GM12878 (cell line): ENCODE measurements around the gene SPDYE3.

Experiments
- ATF3 ChIP-seq: IDR thresholded peaks from 2 replicates; pipeline ENCODE4 v1.6.1; 2011; ENCODE audit warnings: low read depth, mild to moderate bottlenecking, low read length, moderate library complexity, borderline replicate concordance; ENCODE audit errors: extremely low read depth
- BCLAF1 ChIP-seq: fragments of 450-650 bp; IDR thresholded peaks from 2 replicates; pipeline ENCODE4 v1.6.1; 2017; ENCODE audit warnings: antibody characterized with exemption, mild to moderate bottlenecking, moderate library complexity
- CBFB ChIP-seq: IDR thresholded peaks from 2 replicates; pipeline ENCODE4 v1.6.1; 2016; ENCODE audit warnings: antibody characterized with exemption, low read depth
- CHD4 ChIP-seq: fragments of 200-600 bp; sonication (generic); IDR thresholded peaks from 2 replicates; pipeline ENCODE4 v1.6.1; 2016; ENCODE audit warnings: mild to moderate bottlenecking
- CTCF ChIP-seq, 3 experiments: IDR thresholded peaks in 2 of 3; conservative IDR thresholded peaks in 1 of 3; 2 replicates each; pipeline ENCODE4 v1.5.1; 2011; ENCODE audit warnings: low read depth in 3 of 3, low read length in 3 of 3, mild to moderate bottlenecking in 3 of 3, control low read depth in 2 of 3, moderate library complexity in 2 of 3, inconsistent platforms in 1 of 3, mixed read lengths in 1 of 3; ENCODE audit not compliant: control insufficient read depth in 2 of 3, insufficient read depth in 1 of 3; ENCODE audit errors: extremely low read depth in 1 of 3
- EZH2 ChIP-seq: IDR thresholded peaks from 2 replicates; pipeline ENCODE4 v1.6.1; 2012; ENCODE audit warnings: low read depth, mild to moderate bottlenecking, control low read depth, inconsistent platforms, low read length, borderline replicate concordance; ENCODE audit not compliant: control insufficient read depth
- FOS ChIP-seq: IDR thresholded peaks from 3 replicates; pipeline ENCODE4 v1.6.1; 2011; ENCODE audit warnings: borderline replicate concordance; ENCODE audit not compliant: insufficient read length; ENCODE audit errors: extremely low read depth
- JUND ChIP-seq: IDR thresholded peaks from 2 replicates; pipeline ENCODE4 v1.6.1; 2012; ENCODE audit warnings: low read depth, mild to moderate bottlenecking, low read length, improper control_type of control experiment, moderate library complexity
- PAX8 ChIP-seq: fragments of 450-650 bp; IDR thresholded peaks from 2 replicates; pipeline ENCODE4 v1.6.1; 2017; ENCODE audit warnings: mild to moderate bottlenecking, moderate library complexity
- POLR2A ChIP-seq: IDR thresholded peaks from 2 replicates; pipeline ENCODE4 v1.6.1; 2011; ENCODE audit warnings: low read depth, mild to moderate bottlenecking, low read length
- POLR2AphosphoS5 ChIP-seq: IDR thresholded peaks from 2 replicates; pipeline ENCODE4 v1.6.1; 2011; ENCODE audit warnings: mild to moderate bottlenecking, low read length, inconsistent platforms
- RAD21 ChIP-seq: IDR thresholded peaks from 2 replicates; pipeline ENCODE4 v1.6.1; 2011; ENCODE audit warnings: mild to moderate bottlenecking, low read depth, low read length, moderate library complexity; ENCODE audit not compliant: insufficient read depth
- SIN3A ChIP-seq: IDR thresholded peaks from 2 replicates; pipeline ENCODE4 v1.6.1; 2012; ENCODE audit warnings: low read depth, low read length, improper control_type of control experiment
- ZBED1 ChIP-seq: IDR thresholded peaks from 2 replicates; pipeline ENCODE4 v1.6.1; 2016; ENCODE audit warnings: borderline replicate concordance

GRCh38 chr7:100366411-100367250 is 59.1 kb downstream of the SPDYE3 start:
- TF ChIP-seq EZH2: no peak
- no peak for TF ChIP-seq PAX8
- TF ChIP-seq ZBED1: no peak
- TF ChIP-seq CTCF (IDR thresholded peaks at IDR 0.05 in 2 of 3, conservative IDR thresholded peaks at IDR 0.05 in 1 of 3; ENCODE audit: control insufficient read depth in 2 of 3, extremely low read depth in 1 of 3, insufficient read depth in 1 of 3, low read depth in 3 of 3, low read length in 3 of 3): no peak; a peak in 1 of 6 replicates
- TF ChIP-seq JUND: peak; percentile 72
- TF ChIP-seq ATF3: no peak
- peak; percentile 64 for TF ChIP-seq POLR2A
- TF ChIP-seq SIN3A: no peak
- TF ChIP-seq RAD21: no peak
- TF ChIP-seq POLR2AphosphoS5: peak; percentile 66; the same call in 1 of the 2 replicates
- no peak for TF ChIP-seq FOS
- peak; percentile 65 for TF ChIP-seq CBFB
- peak; percentile 76; the same call in 1 of the 2 replicates for TF ChIP-seq BCLAF1
- no peak for TF ChIP-seq CHD4
